ENCODE data around the gene PRKG1.

The PRKG1 gene

GRCh38 chr10:51076299-51076841, 2.1 kb downstream of the PRKG1 start:
- DNase-seq (ENCODE audit: low read depth): no peak

GRCh38 chr10:51077074-51077473, 2.8 kb downstream of the PRKG1 start:
- no peak for DNase-seq (ENCODE audit: low read depth)

DNA sequence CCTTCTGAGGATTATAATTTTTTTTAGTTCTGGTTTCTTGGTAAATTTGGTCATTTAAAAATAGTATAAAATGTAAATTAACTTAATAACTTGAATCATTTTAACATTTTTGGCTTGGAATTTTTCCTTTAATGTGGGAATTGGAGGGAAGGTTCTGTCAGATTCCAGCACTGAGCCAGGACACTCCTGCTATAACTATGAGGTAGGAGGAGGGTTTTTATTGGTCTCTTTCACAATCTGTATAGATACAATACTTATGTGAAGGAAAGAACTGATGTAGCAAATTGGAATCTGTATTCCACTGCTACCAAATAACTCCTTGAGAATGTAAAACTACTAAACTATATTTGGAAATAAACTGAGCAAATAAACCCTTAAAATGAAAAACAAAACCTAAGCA, 3.2 kb downstream of the PRKG1 start:
- no peak for DNase-seq (ENCODE audit: low read depth)

- no peak for DNase-seq (ENCODE audit: low read depth)
These were observed 5.0 kb downstream of the PRKG1 start for GRCh38 chr10:51079331-51079730.

DNA sequence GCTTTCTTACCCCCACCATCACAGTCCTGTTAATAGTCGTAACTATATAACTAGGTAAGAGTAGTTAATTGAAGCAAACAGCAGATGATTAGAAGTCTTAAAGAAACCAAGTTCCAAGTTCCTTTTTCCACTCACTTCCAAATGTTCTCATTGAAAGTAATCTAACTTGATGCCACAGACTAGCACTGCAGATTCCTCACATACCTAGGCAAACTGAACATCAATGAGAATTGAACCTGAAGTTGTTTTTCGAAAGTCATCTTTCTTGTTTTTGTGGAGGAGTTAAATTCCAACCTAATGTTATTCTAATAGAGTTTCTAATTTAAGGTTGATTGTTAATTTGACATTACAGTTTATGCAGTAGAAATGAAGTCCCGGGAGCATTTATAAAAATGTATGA, 5.5 kb downstream of the PRKG1 start:
- no peak for DNase-seq (ENCODE audit: low read depth)

DNA sequence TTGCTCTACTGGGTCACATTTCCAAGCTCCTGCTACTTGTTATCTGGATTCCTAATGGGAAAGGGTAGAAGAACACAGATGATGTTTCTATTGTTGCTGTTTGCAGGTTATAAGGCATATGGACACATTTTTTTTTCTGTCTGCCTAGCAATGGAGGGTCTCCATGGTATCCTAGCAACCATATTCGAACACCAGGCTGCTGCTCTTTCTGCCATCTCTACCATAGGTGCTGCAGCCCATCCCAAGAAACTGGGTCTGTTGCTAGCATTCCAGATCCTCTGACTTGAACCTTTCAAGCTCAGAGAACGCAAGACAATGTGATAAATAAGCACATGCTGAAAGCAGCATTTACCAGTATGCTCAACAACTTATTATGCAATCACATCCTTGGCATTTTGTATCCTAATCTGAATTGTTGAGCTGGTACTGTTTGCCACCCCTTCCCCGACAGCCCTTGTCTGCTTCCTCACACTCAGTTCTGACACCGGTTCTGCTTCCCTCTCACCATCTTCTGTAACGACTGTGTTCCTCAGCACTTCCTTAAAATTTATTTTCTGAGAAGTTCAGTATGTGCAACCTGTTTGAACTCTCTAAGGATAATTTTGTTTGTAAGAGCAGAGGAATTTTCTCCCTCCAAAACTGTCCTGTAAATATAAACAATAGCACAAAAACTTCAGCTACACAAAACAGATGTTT, 6.2 kb downstream of the PRKG1 start:
- no peak for DNase-seq (ENCODE audit: low read depth)

DNA sequence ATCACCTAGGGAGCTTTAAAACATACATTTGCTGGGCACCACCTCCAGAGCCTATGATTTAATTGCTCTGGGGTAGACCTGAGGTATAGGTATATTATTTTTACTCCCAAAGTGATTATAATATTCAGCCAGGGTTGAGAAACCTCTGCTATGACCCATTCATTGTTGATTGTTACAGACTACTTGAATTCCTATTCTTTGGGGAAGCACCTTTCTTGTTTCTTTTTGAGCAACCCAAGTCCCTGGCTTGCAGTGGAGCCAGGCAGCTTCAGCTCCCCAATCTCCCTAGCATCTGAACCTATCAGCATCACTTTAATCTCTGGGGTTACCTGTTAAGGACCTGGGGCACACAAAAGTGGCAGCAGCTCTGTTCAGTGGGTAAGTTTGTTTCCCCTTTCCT, 8.6 kb downstream of the PRKG1 start:
- DNase-seq (ENCODE audit: low read depth): no peak

- DNase-seq (ENCODE audit: low read depth): no peak
These were observed 9.1 kb downstream of the PRKG1 start for GRCh38 chr10:51083356-51083853.

DNA sequence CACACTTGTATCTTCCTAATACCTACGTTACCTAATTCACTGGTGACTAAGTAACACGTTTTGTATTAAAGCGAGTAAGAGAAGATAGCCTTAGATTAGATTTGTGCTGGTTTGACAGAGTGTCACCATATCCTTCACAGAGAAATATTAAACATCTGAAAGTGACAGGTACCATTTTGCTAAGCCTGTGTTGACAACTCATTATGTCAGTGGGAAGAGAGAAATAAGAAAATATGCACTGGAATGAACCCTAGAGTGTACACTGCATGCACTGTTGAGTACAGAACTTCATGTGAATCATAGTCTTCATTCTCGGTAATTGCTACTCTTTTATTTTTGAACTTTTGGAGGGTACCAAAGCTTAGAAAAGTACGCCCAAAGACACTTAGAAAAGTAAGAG, 10.9 kb downstream of the PRKG1 start:
- DNase-seq (ENCODE audit: low read depth): no peak

DNA sequence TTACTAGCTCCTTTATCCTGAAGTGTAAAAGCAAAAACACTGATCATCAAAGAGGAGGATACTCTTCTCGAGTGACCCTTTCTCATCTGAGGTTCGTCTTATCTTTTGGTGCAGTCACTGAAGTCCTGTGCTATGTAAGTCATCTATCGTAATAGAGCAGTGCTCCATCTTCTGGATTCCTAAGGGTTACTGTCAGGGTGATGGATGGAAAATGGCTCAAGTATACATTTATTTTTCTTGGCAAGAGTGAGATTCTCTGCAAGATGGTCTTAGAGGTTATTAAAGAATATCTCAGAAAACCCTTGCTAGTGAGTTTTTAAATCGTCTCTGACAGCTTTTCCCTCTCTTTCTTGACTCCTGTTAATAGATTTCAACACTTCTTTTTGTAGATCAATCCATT, 12.4 kb downstream of the PRKG1 start:
- no peak for DNase-seq (ENCODE audit: low read depth)

DNA sequence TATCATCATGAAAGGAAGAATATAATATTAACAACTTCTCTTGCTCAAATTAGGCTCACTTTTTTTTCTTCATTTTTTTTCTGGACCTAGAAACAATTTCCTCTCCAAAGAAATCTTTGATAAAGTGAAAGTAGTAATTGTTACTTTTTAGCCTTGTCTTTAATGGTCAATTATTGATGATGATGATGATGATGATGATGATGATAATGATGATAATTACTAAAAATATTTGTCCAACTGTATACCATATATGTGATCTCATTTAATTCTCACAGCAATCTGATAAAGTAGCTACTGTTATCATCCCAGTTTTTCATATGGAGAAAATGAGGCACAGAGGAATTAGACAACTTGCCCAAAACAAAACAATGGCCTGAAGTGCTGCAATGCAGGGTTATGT, 12.8 kb downstream of the PRKG1 start:
- DNase-seq (ENCODE audit: low read depth): no peak

- no peak for DNase-seq (ENCODE audit: low read depth)
These were observed 15.9 kb downstream of the PRKG1 start for GRCh38 chr10:51090190-51090589.

- DNase-seq (ENCODE audit: low read depth): no peak
These were observed 18.1 kb downstream of the PRKG1 start for GRCh38 chr10:51092402-51092801.

DNA sequence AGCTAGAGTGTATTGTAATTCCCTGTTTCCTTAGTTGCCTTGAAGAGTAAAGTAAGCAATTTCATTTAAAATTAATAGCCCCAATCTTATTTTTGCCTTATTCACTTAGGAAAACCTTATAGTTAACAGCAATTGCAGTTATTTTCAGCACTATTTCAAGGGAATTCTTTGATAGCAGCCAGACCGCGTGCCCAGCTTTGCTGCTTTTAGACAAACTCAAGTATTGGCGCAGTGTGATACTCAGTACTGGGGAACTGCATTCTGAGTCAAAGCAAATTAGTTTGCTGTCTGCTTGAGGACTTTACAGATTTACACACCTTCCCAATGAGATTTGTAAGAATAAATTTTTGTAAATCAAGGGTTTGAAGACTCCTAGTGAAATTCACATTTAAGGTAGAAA, 21.2 kb downstream of the PRKG1 start:
- DNase-seq (ENCODE audit: low read depth): no peak

DNA sequence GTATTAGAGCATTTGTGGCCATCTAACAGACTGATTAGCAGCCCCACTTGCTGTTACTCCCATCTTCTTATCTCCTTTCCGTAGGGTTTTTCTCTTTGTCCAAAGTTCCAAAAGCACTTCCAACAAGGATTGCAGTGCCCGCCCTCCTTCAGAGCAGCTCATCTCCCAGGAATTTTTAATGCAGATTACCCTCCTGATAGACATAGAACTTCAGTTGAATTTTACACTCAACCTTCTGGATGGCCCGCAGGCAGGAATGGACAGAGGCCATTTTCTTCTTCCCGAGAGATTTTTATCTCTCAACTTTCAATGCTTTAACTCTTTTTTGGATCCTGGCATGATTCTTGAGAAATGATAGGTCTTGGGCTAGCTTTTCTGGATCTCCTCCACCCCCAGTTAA, 23.3 kb downstream of the PRKG1 start:
- no peak for DNase-seq (ENCODE audit: low read depth)

DNA sequence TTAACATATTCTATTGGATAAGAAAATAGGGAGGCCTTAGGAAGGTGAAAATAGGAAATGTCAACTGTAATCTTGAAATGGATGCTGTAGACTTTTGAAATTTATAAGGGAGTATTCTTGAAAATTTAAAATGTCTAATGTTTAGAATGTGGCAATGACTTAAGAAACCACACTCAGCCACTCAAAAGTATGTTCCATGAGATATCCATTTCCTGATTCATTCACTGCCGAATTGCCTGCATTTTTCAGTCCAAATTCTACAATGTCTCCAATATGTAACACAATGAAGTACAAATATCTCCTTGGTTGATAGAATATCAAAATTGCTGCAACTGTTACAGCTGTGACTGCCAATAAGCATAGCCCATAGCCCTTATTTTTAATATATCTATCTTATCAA, 25.9 kb downstream of the PRKG1 start:
- no peak for DNase-seq (ENCODE audit: low read depth)

GRCh38 chr10:51103554-51104217, 29.4 kb downstream of the PRKG1 start:
- DNase-seq (ENCODE audit: low read depth): no peak

DNA sequence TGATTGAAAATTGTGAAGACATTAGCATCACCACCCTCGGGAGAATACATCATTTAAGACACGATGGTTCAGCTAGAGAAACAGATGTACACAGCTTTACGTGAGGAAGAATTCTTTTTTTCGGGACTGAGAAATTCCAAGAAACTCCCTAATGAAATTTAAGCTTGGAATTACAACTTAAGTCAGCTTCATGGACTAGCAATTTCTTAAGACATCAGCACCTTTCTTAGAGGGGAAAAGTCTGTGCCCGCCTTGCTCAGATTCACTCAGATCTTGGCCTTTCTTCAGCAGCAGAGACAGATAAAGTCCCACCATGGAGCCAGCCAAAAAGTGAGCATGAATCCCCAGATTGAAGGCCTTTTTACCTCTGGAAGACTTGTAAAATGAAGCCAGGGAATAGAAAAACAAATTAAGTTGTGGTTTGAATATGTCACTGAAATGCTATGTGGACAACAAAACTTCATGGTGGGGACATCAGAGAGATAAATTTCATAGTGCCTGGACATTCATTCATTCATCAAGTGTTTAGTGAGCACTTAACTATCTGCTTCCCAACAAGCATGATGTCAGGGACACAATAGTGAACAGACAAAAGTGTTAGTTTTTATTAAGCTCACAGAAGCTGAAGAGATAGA, 32.1 kb downstream of the PRKG1 start:
- DNase-seq (ENCODE audit: low read depth): no peak

DNA sequence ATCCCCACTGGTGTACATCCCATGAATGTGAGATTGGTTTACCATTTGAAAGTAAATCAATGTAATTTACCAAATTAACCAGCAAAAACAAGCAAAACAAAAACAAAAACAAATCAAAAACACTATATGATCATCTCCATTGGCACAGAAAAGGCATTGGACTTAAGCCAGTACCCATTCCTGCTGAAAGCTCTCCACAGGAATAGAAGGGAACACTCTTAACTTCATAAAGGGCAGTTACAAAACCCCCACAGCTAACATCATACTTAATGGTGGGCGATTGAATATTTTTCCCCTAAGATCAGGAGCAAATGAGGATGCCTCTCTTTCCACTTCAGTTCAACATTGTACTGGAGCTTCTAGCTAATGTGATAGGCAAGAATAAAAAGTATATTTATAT, 34.1 kb downstream of the PRKG1 start:
- DNase-seq (ENCODE audit: low read depth): no peak

GRCh38 chr10:51109801-51110533, 35.7 kb downstream of the PRKG1 start:
- DNase-seq (ENCODE audit: low read depth): no peak

GRCh38 chr10:51112013-51112412, 37.7 kb downstream of the PRKG1 start:
- no peak for DNase-seq (ENCODE audit: low read depth)

DNA sequence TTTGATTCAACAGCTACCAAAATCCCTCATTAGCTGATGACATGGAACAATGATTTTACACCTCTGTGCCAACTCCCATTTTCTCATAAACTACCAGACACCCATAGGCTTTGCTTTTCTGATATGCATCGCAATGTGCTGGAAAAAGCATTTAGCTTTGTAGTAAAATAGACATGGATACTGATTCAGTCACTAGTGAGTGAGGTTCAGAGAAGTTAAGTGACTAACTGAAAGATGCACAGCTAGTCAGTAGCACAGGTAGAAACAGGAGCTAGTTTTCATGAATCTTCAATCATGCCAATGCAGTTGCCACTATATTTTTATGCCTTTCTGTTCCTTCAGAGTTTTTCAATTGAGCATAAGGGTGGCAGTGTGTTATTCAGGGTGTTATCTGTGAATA, 38.7 kb downstream of the PRKG1 start:
- no peak for DNase-seq (ENCODE audit: low read depth)

All from stimulated activated CD4-positive, alpha-beta T cell treated with anti-CD3 and anti-CD28 coated beads, Interleukin-2, amount 100 ng/mL, for 4 hours (primary cell).